Activated B cell treated with CpG ODN at 0.5 μM for 24 hours (primary cell): Measurements from ENCODE around the gene KCNMB4. TPM values are rescaled to one million over a fixed set of nuclear protein-coding genes. Genes with fewer than 3 reads are reported as not detected.

Experiments
- total RNA-seq: library from RNA; stranded (reverse); gene quantifications from 2 replicates; pipeline ENCODE4 v1.2.3, GENCODE V29; 2022

KCNMB4 gene
- total RNA-seq, 1 donor from 2014 or later, result 0.86 TPM

Other genes starting within 250 kb of the KCNMB4 start
- gene CNOT2, start 122.9 kb upstream of the KCNMB4 start, total RNA-seq, result 92.4 and 98.1 TPM in 2 replicates